HL-60 (cell line): ENCODE measurements around the gene STXBP1.
A peak's percentile ranks its signal among the peaks of the same experiment; 100 is the strongest.

Experiments
- DNase-seq, 2 experiments: peaks; one replicate each; pipeline ENCODE4 v3.0.0-alpha.2; 2010 to 2020; ENCODE audit warnings: low read depth in 1 of 2, low spot score in 1 of 2
- H3K27ac ChIP-seq: fragments of 250-450 bp; sonication (Bioruptor Pico); replicated peaks from 2 replicates; pipeline ENCODE4 v1.5.1; 2020; ENCODE audit warnings: mild to moderate bottlenecking, moderate library complexity
- H3K27me3 ChIP-seq: fragments of 250-450 bp; sonication (Bioruptor Pico); 2 replicates; pipeline ENCODE4 v1.5.1; 2021; ENCODE audit warnings: mild to moderate bottlenecking, moderate library complexity; ENCODE audit not compliant: insufficient read depth, poor library complexity, severe bottlenecking
- H3K4me3 ChIP-seq: replicated peaks from 2 replicates; pipeline ENCODE4 v1.5.1; 2011; ENCODE audit warnings: mild to moderate bottlenecking, control low read depth, low read length; ENCODE audit not compliant: insufficient read depth
- GABPA ChIP-seq: IDR thresholded peaks from 2 replicates; pipeline ENCODE4 v1.6.1; 2012; ENCODE audit warnings: low read depth
- POLR2AphosphoS5 ChIP-seq: IDR thresholded peaks from 2 replicates; pipeline ENCODE4 v1.6.1; 2012; ENCODE audit warnings: low read depth
- REST ChIP-seq: IDR thresholded peaks from 2 replicates; pipeline ENCODE4 v1.6.1; 2012; ENCODE audit warnings: low read depth; ENCODE audit not compliant: insufficient replicate concordance
- SPI1 ChIP-seq: IDR thresholded peaks from 2 replicates; pipeline ENCODE4 v1.6.1; 2012; ENCODE audit warnings: low read depth, mild to moderate bottlenecking, borderline replicate concordance
- TF ChIP-seq, protein P1 (sequence below): IDR thresholded peaks from one replicate; pipeline ENCODE4 v1.5.1; 2011; ENCODE audit warnings: low read length, control low read depth, inconsistent platforms; ENCODE audit not compliant: insufficient read depth

The STXBP1 gene

GRCh38 chr9:127712867-127713266 lies 100.8 kb downstream of the STXBP1 start:
- Histone ChIP-seq H3K27ac (no peak overlapping the region), H3K27me3 (no peaks in the 10 kb centered on the region), H3K4me3 (no peak overlapping the region)
- DNase-seq: no peak
- TF ChIP-seq GABPA (no peak), SPI1 (no peak), REST (no peak), POLR2AphosphoS5 (no peak)
- TF ChIP-seq, protein P1, sequence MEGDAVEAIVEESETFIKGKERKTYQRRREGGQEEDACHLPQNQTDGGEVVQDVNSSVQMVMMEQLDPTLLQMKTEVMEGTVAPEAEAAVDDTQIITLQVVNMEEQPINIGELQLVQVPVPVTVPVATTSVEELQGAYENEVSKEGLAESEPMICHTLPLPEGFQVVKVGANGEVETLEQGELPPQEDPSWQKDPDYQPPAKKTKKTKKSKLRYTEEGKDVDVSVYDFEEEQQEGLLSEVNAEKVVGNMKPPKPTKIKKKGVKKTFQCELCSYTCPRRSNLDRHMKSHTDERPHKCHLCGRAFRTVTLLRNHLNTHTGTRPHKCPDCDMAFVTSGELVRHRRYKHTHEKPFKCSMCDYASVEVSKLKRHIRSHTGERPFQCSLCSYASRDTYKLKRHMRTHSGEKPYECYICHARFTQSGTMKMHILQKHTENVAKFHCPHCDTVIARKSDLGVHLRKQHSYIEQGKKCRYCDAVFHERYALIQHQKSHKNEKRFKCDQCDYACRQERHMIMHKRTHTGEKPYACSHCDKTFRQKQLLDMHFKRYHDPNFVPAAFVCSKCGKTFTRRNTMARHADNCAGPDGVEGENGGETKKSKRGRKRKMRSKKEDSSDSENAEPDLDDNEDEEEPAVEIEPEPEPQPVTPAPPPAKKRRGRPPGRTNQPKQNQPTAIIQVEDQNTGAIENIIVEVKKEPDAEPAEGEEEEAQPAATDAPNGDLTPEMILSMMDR: no peak

DNA sequence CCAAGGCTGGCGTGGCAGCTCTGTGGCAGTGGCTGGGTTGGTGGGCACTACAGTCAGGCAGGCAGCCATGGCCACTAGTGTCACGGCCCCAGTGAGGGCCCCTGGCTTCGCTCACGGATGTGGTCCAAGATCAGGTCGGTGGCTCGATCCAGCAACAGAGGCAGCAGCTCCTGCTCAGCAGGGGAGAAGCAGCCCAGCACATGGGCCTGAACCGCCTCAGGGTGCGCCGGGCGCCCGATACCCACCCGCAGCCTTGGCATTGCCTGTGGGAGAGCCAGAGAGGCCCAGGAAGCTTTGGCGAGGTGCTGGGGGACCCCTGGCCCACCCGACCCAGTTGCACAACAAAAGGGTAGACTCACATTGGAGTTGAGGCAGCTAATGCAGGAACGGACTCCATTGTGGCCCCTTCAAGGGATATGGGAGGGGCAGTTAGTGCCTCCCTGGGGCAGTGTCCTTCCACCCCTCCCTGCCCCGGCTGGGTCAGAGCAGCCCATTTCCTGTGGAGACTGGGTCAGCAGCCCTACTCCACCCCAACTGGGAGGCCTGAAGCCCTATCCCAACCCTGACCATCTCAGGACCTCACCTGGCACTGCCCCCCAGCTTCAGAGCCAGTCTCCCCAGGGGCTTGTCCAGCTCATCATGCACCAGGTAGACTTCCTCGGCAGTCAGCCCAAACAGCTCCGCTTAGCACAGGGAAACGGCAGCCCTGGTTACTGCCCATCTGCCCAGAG lies 102.1 kb downstream of the STXBP1 start:
- no peak overlapping the region for H3K4me3 ChIP-seq
- DNase-seq: no peak
- H3K27ac ChIP-seq: no peak overlapping the region
- no peaks in the 10 kb centered on the region for H3K27me3 ChIP-seq
- TF ChIP-seq, protein P1: no peak
- TF ChIP-seq POLR2AphosphoS5: no peak

GRCh38 chr9:127714951-127715469 lies 102.9 kb downstream of the STXBP1 start:
- Histone ChIP-seq H3K27me3 (no peaks in the 10 kb centered on the region), H3K27ac (peak overlapping the region; percentile 17), H3K4me3 (peak overlapping the region; percentile 68)
- peak in 1 of 2 experiments; percentile 16 for DNase-seq
- no peak for TF ChIP-seq REST
- TF ChIP-seq SPI1: no peak
- TF ChIP-seq, protein P1: no peak
- TF ChIP-seq GABPA: no peak
- no peak for TF ChIP-seq POLR2AphosphoS5
